Prostate gland (tissue), 2 donors: Measurements from ENCODE around the gene SIGLEC11.
"Not testable (repeated sequence)": the region's sequence is repeated elsewhere in the genome, so short reads cannot be mapped to it uniquely, and the experiment has no call there.

Experiments used
- CTCF ChIP-seq, 4 experiments: fragments of 200-600 bp in 2 of 4; fragments of 450-650 bp in 2 of 4; sonication (generic) in 2 of 4; IDR thresholded peaks; 1 replicate in 3 of 4; 2 replicates in 1 of 4; pipeline ENCODE4 v1.5.1; 2016 to 2019; ENCODE audit warnings: antibody characterized with exemption in 4 of 4, mild to moderate bottlenecking in 2 of 4, moderate library complexity in 2 of 4
- POLR2A ChIP-seq: fragments of 450-650 bp; IDR thresholded peaks from one replicate; pipeline ENCODE4 v1.6.1; 2016; ENCODE audit warnings: antibody characterized with exemption, mild to moderate bottlenecking

- TF ChIP-seq CTCF (IDR thresholded peaks at IDR 0.05); POLR2A: not testable (repeated sequence)
Observed at GRCh38 chr19:49969355-49969754, 8.4 kb upstream of the SIGLEC11 start.
